Upper lobe of left lung (tissue), 4 donors: Measurements from ENCODE around the gene IP6K1.

Source experiments
- POLR2A ChIP-seq, 4 donors: fragments of 450-650 bp; IDR thresholded peaks; one replicate each; pipeline ENCODE4 v1.5.1; 2016 to 2017; ENCODE audit warnings: antibody characterized with exemption in 4 of 4, mild to moderate bottlenecking in 2 of 4
- TF ChIP-seq, protein P1 (sequence below), 6 experiments: fragments of 450-650 bp in 4 of 6; fragments of 200-600 bp in 2 of 6; sonication (generic) in 2 of 6; IDR thresholded peaks; one replicate each; pipeline ENCODE4 v1.5.1; 2016 to 2019; ENCODE audit warnings: antibody characterized with exemption in 6 of 6

- TF ChIP-seq POLR2A (IDR thresholded peaks at IDR 0.05), result no peak
- TF ChIP-seq, protein P1, sequence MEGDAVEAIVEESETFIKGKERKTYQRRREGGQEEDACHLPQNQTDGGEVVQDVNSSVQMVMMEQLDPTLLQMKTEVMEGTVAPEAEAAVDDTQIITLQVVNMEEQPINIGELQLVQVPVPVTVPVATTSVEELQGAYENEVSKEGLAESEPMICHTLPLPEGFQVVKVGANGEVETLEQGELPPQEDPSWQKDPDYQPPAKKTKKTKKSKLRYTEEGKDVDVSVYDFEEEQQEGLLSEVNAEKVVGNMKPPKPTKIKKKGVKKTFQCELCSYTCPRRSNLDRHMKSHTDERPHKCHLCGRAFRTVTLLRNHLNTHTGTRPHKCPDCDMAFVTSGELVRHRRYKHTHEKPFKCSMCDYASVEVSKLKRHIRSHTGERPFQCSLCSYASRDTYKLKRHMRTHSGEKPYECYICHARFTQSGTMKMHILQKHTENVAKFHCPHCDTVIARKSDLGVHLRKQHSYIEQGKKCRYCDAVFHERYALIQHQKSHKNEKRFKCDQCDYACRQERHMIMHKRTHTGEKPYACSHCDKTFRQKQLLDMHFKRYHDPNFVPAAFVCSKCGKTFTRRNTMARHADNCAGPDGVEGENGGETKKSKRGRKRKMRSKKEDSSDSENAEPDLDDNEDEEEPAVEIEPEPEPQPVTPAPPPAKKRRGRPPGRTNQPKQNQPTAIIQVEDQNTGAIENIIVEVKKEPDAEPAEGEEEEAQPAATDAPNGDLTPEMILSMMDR (IDR thresholded peaks at IDR 0.05), result no peak
Measured at GRCh38 chr3:49706456-49707112, 79.8 kb downstream of the IP6K1 start.
